Hematopoietic multipotent progenitor cell (in vitro differentiated cells): ENCODE results near the gene BBS9. TPM values are rescaled to one million over a fixed set of nuclear protein-coding genes. Genes with fewer than 3 reads are reported as not detected.

ENCODE experiments used
- DNase-seq, 3 donors: peaks; one replicate each; pipeline ENCODE4 v3.0.0-alpha.2; 2011 to 2015; ENCODE audit warnings: low read depth in 2 of 3, low spot score in 2 of 3
- total RNA-seq: library from RNA; depleted of rRNA; stranded (reverse); fragments of >200 nt; gene quantifications from one replicate; pipeline ENCODE4 v1.2.3, GENCODE V29; 2012

The BBS9 gene
- total RNA-seq, 1 donor, result 12.1 TPM

DNA sequence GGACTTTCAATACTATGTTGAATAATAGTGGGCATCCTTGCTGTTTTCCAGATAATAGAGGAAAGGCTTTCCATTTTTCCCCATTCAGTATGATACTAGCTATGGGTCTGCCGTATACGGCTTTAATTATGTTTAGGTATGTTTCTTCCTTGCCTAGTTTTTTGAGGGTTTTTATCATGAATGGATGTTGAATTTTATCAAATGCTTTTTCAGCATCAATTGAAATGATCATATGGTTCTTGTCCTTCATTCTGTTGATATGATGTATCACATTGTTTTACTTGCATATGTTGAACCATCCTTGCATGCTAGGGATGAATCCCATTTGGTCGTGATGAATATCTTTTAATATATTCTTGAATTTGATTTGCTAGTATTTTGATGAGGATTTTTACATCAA, 11.0 kb upstream of the BBS9 start:
- no peak for DNase-seq

GRCh38 chr7:33127085-33127484, 2.3 kb upstream of the BBS9 start:
- DNase-seq, result no peak

- DNase-seq, result no peak
Observed at GRCh38 chr7:33128631-33128989, 754 bp upstream of the BBS9 start.

DNA sequence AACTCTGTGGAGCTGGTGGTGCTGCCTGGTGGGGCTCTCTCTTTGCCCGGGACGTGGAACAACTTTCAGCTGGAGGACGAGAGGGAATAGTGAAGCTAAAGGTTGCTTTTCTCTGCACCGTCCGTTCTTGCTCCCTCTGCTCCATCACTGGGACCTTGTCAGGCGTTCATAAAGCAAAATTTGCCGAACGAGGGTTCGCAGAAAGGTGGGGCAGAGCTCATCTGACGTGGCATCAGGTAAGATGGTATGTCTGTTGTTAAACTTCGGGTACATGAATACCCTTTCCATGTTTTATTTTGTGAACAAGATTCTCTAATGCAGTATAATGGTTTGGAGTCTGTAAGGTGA, 416 bp downstream of the BBS9 start:
- DNase-seq, result no peak

DNA sequence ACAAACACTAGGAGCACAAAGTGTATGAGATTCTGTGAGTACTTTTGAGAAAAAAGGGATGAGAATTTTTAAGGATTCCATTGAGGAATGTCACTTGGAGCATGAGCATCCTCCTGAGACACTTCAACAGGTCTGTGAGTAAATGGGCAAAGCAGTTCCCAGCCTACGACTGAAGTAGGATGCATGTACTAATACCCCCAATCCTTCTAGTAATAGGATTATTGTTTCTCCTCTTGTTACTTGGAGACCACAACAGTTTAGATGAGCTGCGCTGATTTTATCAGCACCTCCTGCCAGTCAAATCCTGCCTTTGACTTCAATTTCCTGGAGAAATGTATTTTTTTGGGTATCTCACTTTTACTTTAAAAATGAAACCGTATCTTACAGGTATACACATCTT, 820 bp downstream of the BBS9 start:
- peak in 1 of 3 donors; percentile 27 for DNase-seq

DNA sequence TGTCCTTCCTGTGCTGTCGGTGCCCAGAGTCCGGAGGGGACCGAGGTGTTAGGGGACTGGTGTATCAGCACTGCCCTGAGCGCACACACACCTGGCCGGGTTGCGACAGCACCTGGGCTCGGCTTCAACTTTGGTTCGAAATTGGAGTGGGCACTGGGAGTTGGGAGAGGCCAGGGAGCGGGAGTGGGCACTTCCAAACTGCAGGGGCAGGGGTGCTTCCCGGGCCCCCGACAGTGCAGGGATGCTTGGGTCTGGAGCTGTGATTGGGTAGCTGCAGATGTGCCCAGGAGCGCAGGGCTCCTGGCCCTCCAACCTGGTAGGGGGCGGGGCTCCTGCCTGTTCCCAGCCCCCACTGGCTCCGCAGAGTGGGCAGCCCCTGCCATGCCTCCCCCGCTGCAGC, 7.7 kb downstream of the BBS9 start:
- DNase-seq, result no peak

DNA sequence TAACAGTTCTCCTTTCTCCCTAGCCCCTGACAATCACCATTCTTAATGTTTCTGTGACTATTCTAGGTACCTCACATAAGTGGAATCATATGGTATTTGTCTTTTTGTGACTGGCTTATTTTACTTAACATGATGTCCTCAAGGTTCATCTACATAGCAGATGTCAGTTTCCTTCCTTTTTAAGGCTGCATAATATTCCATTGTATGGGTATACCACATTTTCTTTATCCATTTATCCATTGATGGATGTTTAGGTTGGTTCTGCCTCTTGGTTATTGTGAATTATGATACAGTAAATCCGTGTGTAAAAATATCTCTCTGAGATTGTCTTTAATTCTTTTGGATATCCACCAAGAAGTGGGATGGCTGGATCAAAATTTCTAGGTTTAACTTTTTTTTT, 13.2 kb downstream of the BBS9 start:
- no peak for DNase-seq

DNA sequence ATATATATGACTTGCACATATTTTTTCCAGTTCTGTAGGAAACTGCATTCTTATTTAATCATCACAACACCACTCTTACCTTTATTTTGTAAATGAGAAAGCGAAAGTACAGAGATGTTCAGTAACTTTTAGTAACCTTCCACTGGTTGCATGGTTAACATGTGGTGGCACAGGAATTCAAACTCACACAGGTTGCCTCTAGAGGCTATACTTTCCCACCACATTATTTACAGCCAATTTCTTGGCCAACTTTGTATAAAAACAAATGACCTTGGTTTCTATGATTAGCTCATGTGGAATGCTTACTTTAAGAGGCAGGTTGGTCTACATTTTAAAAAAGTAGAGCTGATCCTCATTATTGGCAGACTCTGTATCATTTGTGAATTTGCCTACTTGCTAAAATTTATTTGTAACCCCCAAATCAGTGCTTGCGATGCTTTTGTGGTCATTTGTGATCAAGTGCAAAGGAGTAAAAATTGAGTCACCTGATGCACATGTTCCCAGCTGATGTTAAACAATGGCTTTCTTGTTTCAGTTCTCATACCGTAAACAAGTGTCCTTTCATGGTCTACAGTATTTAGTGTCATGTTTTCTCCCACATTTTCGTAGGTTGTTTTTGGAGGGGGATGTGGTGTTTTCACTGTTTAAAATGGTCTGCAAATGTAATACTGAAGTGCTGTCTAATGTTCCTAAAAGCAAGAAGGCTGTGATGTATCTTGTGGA, 14.8 kb downstream of the BBS9 start:
- no peak for DNase-seq

GRCh38 chr7:33145156-33145555, 15.8 kb downstream of the BBS9 start:
- DNase-seq, result no peak

- no peak for DNase-seq
Observed at GRCh38 chr7:33152087-33152486, 22.7 kb downstream of the BBS9 start.

DNA sequence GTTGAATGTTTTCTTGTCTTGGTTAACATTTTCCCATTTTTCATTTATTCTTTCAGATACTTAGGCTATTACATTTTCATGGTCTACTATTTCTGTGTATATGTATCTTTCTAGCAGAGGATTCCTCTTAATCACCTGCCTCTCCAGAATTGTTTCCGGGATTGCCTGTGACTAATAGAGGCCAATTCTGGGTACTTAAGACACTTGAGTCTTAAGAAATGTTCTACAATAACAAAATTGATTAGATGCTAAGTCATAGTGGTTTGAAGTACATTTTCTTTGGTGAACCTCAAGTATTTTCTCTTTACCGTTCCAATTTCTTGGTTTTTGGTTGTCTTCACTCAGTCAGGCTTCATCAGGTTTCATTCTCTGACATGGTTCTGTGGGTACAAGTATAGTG, 26.4 kb downstream of the BBS9 start:
- no peak for DNase-seq

DNA sequence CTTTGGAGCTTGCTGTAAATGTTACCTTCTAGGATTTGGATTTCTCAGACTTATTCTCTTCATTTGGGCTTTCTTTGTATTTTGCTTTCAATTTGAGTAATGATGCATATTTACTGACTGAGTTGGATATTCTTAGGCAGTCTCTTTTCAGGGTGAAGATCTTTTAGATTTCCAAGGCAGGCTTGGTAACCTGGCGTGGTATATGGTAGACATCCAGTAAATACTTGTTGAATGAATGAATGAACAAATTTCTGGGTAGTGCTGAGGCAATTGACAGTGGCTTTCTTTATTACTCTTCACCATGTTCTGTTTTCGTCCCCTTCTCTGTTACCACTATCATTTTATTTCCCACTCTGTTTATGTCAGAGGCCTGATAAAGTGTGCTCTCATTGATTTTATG, 27.1 kb downstream of the BBS9 start:
- no peak for DNase-seq

- DNase-seq, result no peak
Observed at GRCh38 chr7:33157311-33157710, 27.9 kb downstream of the BBS9 start.

- no peak for DNase-seq
Observed at GRCh38 chr7:33157781-33158180, 28.4 kb downstream of the BBS9 start.

DNA sequence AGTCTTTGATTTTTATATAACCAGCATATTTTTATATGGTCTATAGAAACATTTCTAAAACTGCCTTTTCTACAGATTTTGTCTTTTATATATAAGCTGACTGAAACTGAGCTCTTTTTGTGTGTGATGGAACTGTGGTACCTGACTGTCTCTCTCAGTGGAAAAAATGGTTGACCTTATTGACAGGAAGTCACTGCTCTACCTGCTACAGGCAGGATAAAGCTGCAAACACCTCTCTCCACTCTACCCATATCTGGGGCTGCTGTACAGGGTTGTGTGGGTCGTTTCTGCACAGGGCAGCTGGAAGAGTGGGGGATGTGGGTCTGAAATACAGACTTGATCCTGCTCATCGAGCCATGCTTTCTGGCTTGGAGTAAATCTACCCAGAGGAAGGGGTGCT, 48.5 kb downstream of the BBS9 start:
- no peak for DNase-seq

GRCh38 chr7:33179519-33179918, 50.2 kb downstream of the BBS9 start:
- no peak for DNase-seq

- no peak for DNase-seq
Observed at GRCh38 chr7:33183504-33183903, 54.1 kb downstream of the BBS9 start.

DNA sequence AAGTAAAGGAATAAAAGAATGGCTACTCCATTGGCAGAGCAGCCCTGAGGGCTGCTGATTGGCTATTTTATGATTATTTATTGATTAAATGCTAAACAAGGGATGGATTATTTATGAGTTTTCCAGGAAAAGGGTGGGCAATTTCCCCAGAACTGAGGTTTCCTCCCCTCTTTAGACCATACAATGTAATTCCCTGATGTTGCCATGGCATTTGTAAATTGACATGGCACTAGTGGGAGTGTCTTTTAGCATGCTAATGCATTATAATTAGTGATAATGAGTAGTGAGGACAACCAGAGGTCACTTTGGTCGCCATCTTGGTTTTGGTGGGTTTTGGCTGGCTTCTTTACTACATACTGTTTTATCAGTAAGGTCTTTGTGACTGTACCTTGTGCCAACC, 55.5 kb downstream of the BBS9 start:
- DNase-seq, result no peak

GRCh38 chr7:33185786-33186185, 56.4 kb downstream of the BBS9 start:
- peak; percentile 11 to 60 (median 29) for DNase-seq

- DNase-seq, result no peak
Observed at GRCh38 chr7:33186192-33186591, 56.8 kb downstream of the BBS9 start.

DNA sequence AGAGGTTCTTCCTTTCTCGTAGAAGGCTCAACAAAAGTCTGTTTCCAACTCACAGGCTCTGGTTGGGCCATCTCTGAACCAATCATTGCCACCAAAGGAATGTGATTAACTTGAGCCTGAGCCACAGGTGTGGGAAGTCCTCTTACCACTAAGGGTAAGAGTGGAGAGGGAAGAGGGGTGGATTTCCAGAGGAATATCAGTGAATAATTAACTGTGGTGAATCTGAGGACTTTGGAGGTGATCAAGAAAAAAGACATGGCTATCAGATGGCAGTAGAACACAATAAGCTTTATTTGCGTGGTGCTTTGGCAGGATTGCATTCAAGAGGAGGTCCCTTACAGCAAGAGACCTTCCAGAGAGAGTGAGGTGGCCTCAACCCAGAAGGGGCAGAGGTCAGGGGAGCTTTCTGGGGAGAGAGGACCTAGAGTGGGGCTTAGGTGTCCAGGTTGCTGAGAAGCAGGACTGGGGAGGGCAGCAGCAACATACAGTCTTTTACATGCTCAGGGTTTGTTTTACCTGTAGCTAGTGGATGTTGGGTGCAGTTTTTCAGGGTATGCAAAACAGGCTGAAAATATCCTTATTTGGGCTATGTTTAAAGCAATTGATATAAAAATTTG, 61.4 kb downstream of the BBS9 start:
- no peak for DNase-seq

DNA sequence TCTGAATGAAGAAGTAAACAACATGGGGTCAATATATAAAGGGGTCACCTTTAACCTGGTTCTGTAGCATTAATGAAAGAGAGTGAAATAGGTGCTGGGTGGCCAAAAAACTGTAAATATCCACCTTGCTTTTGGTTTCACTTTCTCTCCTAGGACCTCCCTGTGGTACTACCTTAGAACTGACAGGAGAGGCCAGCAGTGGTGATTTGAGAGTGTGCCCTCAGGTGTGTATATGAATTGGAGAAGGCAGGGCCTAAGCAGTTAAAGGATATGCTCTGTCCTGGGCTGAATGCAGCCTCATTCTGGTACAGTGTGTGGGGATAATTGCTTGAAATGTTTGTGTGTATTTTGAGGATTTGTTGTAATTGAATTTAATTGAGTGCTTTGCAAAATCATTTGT, 62.0 kb downstream of the BBS9 start:
- DNase-seq, result peak in 1 of 3 donors; percentile 25
